Ascending aorta (tissue), 2 donors: ENCODE measurements around the gene POLR1D. TPM values are rescaled to one million over a fixed set of nuclear protein-coding genes. Genes with fewer than 3 reads are reported as not detected.

Source experiments
- DNase-seq, 2 donors: peaks; one replicate each; pipeline ENCODE4 v3.0.0-alpha.2; 2019; ENCODE audit warnings: low spot score in 2 of 2
- H3K27ac ChIP-seq, 2 donors: fragments of 200-600 bp; sonication (generic); one replicate each; pipeline ENCODE4 v1.5.1; 2016 to 2017; ENCODE audit warnings: mild to moderate bottlenecking in 1 of 2
- H3K27me3 ChIP-seq: fragments of 200-600 bp; sonication (generic); one replicate; pipeline ENCODE4 v1.5.1; 2017
- H3K36me3 ChIP-seq, 2 donors: fragments of 200-600 bp; sonication (generic); one replicate each; pipeline ENCODE4 v1.5.1; 2016
- H3K4me1 ChIP-seq, 2 donors: fragments of 200-600 bp; sonication (generic); one replicate each; pipeline ENCODE4 v1.5.1; 2016 to 2017; ENCODE audit warnings: mild to moderate bottlenecking in 1 of 2
- H3K4me3 ChIP-seq, 2 donors: fragments of 200-600 bp; sonication (generic); one replicate each; pipeline ENCODE4 v1.5.1; 2016 to 2017; ENCODE audit warnings: mild to moderate bottlenecking in 1 of 2
- H3K9me3 ChIP-seq, 2 donors: fragments of 200-600 bp; sonication (generic); one replicate each; pipeline ENCODE4 v1.5.1; 2016
- intact Hi-C: fragments of 100-400 bp; cut with DNase I; formaldehyde crosslinking; loops from one replicate; pipeline ENCODE4 v1.15.1; 2023
- total RNA-seq: library from RNA; depleted of rRNA; stranded (reverse); fragments of >200 nt; gene quantifications from one replicate; pipeline ENCODE4 v1.1.0, GENCODE V29; 2016
- TF ChIP-seq, protein P1 (sequence below), 3 experiments: fragments of 200-600 bp in 2 of 3; fragments of 450-650 bp in 1 of 3; sonication (generic) in 2 of 3; IDR thresholded peaks; one replicate each; pipeline ENCODE4 v1.5.1; 2016 to 2019; ENCODE audit warnings: antibody characterized with exemption in 3 of 3, mild to moderate bottlenecking in 1 of 3, moderate library complexity in 1 of 3

POLR1D gene
- total RNA-seq, 1 donor from 2014 or later: 91.2 TPM

DNA sequence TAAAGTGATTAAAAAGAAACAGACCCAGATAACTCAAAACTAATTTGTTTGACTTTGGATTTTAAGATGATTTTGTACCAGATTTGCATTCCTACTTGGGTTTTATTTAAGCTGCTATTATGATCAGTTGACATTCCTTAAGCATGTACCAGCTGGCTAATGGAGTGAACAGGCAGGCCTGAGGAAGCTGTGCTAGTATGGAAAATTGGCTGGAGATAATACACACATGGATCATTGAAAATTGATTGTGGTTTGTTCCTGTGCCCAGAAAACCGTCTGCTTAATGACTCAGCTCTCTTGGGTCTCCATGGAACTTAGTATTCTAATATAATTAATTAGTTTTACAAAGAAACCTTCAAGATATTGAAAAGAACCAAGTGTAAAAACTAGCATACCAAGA is 22.6 kb downstream of the POLR1D start:
- TF ChIP-seq, protein P1, sequence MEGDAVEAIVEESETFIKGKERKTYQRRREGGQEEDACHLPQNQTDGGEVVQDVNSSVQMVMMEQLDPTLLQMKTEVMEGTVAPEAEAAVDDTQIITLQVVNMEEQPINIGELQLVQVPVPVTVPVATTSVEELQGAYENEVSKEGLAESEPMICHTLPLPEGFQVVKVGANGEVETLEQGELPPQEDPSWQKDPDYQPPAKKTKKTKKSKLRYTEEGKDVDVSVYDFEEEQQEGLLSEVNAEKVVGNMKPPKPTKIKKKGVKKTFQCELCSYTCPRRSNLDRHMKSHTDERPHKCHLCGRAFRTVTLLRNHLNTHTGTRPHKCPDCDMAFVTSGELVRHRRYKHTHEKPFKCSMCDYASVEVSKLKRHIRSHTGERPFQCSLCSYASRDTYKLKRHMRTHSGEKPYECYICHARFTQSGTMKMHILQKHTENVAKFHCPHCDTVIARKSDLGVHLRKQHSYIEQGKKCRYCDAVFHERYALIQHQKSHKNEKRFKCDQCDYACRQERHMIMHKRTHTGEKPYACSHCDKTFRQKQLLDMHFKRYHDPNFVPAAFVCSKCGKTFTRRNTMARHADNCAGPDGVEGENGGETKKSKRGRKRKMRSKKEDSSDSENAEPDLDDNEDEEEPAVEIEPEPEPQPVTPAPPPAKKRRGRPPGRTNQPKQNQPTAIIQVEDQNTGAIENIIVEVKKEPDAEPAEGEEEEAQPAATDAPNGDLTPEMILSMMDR (IDR thresholded peaks at IDR 0.05): no peak
- H3K27me3 ChIP-seq: no peaks in the 10 kb centered on the region
- H3K27ac ChIP-seq: no peak overlapping the region
- no peaks in the 10 kb centered on the region for H3K4me1 ChIP-seq
- intact Hi-C loops: no loop called here
- H3K9me3 ChIP-seq: no peaks in the 10 kb centered on the region
- peaks cover 4 to 11% of the 10 kb centered on the region in 2 donors for H3K36me3 ChIP-seq
- DNase-seq: no peak
- H3K4me3 ChIP-seq: no peak overlapping the region

DNA sequence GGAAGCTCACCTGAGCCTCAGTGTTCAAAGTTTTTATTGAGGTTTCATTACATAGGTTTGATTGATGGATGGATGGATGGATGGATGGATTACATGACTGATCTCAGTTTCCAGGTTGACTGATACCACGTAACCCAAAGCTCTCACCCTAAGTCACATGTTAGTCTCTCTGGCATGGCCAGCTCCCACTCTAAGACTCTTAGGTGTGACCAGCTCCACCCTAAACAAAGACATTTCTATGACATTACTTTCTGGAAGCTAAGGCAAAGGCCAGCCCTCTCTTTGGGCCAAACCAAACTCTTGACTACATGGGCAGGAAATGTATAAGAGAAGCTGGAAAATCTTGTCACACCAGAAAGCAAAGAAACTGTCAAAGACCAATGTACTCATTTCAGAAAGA is 28.6 kb downstream of the POLR1D start:
- Histone ChIP-seq H3K9me3 (peaks cover 0 to 8% of the 10 kb centered on the region in 2 donors), H3K27me3 (no peaks in the 10 kb centered on the region), H3K27ac (no peak overlapping the region), H3K4me3 (no peak overlapping the region), H3K36me3 (peaks cover 13 to 30% of the 10 kb centered on the region in 2 donors), H3K4me1 (no peaks in the 10 kb centered on the region)
- no peak for DNase-seq
- TF ChIP-seq, protein P1 (IDR thresholded peaks at IDR 0.05): no peak
- intact Hi-C loops: no loop called here

DNA sequence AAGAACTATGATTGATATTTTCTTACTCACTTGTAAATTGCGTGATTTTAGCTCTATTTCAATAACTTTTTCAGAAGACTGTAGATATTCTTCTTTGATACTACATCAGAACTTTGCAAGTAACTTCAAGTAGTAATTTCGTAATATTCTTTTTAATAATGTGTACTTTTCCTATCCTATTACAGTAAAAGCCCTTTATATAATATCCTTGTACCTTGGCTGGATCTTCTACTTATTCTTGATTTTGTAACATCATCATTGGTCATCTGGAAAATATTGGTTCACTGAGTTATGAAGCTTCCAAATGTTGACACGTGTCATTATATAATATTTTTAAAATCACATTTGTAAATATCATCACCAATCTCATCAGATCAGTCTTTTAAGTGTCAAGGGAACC is 32.4 kb downstream of the POLR1D start:
- intact Hi-C loops: no loop called here
- DNase-seq: no peak
- Histone ChIP-seq H3K27ac (no peak overlapping the region), H3K4me1 (no peaks in the 10 kb centered on the region), H3K4me3 (no peak overlapping the region), H3K27me3 (no peaks in the 10 kb centered on the region), H3K36me3 (peaks cover 12 to 22% of the 10 kb centered on the region in 2 donors), H3K9me3 (peaks cover 0 to 8% of the 10 kb centered on the region in 2 donors)
- TF ChIP-seq, protein P1 (IDR thresholded peaks at IDR 0.05): no peak

DNA sequence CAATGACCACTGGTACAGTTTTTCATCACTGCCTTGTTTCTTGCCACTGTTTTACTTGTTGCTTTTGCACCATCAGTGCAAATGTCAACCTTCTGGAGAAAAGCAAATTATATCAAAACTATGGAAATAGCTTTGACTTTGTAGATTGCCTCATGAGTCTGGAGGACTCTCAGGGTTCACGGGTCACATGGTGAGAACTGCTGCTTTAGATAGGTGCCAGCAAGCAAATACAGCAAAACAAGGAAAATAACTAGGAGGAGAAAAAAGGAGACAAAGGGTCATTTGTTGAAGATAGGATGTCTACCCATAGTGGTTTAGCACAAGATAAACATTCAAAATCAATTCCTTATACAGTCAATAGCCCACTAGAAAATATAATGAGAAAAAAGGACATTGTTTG is 33.1 kb downstream of the POLR1D start:
- peaks cover 0 to 5% of the 10 kb centered on the region in 2 donors for H3K9me3 ChIP-seq
- peaks cover 5 to 22% of the 10 kb centered on the region in 2 donors for H3K36me3 ChIP-seq
- H3K27ac ChIP-seq: no peak overlapping the region
- H3K4me1 ChIP-seq: no peaks in the 10 kb centered on the region
- TF ChIP-seq, protein P1 (IDR thresholded peaks at IDR 0.05): no peak
- H3K27me3 ChIP-seq: no peaks in the 10 kb centered on the region
- no peak overlapping the region for H3K4me3 ChIP-seq
- DNase-seq: no peak
- intact Hi-C loops: no loop called here

DNA sequence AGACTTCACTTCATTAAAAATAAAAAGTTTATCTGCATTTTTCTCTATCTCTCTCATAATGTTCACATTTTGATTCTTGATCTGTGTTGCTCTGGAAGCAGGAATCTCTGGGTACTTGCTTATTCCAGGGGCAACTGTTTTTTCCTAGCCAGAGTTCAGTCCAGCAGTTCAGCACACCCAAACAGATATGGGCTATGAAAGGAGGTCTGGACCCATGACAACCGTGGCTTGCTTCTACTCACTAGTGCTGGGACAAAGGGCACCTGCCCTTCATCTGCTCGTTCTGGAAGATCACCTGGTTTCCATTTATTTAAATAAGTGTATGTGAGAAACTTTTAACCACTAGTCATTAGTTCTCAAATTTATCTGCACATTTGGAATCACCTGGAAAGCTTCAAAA is 36.0 kb downstream of the POLR1D start:
- intact Hi-C loops: no loop called here
- Histone ChIP-seq H3K4me1 (no peaks in the 10 kb centered on the region), H3K27ac (no peak overlapping the region), H3K27me3 (no peaks in the 10 kb centered on the region), H3K4me3 (no peak overlapping the region), H3K36me3 (peaks cover 0 to 14% of the 10 kb centered on the region in 2 donors), H3K9me3 (no peaks in the 10 kb centered on the region)
- no peak for DNase-seq
- TF ChIP-seq, protein P1 (IDR thresholded peaks at IDR 0.05): no peak

DNA sequence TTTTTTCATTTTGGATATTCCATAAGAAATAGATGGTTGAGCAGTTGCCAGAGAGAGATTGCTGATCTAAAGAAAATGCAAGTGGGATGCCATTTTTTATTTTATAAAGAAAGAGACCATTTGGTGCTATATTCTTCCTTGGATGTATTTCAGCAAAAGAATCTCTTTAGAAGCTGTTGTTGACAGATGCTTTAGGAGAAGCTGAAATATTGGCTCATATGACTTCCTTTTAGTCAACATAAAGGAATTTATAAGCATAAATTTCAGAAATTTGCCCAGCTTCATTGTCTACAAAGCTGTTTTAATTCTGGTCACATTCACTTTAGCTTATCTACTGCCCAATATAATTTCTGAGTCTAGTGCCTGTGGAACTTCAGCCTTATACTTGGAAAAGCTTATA is 36.9 kb downstream of the POLR1D start:
- Histone ChIP-seq H3K4me1 (no peaks in the 10 kb centered on the region), H3K4me3 (no peak overlapping the region), H3K27ac (no peak overlapping the region), H3K9me3 (no peaks in the 10 kb centered on the region), H3K27me3 (no peaks in the 10 kb centered on the region), H3K36me3 (peaks cover 0 to 14% of the 10 kb centered on the region in 2 donors)
- DNase-seq: no peak
- intact Hi-C loops: no loop called here
- TF ChIP-seq, protein P1 (IDR thresholded peaks at IDR 0.05): no peak
